NCI-H146 treated with DMSO at 0.1 percent for 48 hours (cell line): ENCODE data around the gene MGLL.
A peak's percentile ranks its signal among the peaks of the same experiment; 100 is the strongest.

Experiments used
- DNase-seq: peaks from one replicate; lab custom pipeline; 2025; ENCODE audit not compliant: unreplicated experiment; lab: John Stamatoyannopoulos, UW

Gene MGLL

GRCh38 chr3:127678315-127678599 is 144.1 kb downstream of the MGLL start:
- no peak for DNase-seq

DNA sequence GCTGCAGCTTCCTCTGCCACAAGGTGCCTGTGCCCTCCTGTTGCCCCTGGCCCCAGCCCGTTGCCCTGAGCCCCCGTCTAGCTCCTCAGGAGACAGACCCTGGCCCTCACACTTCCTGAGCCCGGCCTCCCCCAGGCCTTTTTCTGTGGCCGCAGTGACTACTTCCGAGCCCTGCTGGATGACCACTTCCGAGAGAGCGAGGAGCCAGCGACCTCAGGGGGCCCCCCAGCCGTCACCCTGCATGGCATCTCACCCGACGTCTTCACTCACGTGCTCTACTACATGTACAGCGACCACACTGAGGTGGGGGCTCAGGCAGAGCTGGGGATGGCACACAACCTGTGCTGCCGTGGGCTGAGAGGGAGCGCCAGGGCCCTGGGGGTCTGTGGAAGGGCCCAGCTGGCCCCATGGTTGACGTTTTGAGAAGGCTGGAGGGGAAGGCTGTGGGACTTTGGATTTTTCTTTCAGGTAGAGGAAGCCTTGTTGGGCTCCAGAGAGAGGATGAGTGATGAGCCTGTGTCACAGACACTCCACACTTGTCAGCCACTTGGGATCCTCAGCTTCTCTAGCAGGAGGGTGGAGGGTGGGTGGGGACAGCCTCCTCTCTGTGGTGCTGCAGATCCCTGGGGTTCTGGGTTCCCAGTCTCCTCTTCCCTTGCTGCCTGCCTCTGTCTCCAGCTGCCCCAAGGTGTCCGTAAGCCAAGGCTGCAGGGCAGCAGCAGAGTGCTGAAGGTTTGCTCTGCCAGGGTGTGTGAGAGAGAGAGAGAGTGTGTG is 144.6 kb downstream of the MGLL start:
- DNase-seq = no peak

- DNase-seq = no peak
These were observed 145.4 kb downstream of the MGLL start for GRCh38 chr3:127676921-127677351.

GRCh38 chr3:127676456-127676855 is 145.9 kb downstream of the MGLL start:
- no peak for DNase-seq

DNA sequence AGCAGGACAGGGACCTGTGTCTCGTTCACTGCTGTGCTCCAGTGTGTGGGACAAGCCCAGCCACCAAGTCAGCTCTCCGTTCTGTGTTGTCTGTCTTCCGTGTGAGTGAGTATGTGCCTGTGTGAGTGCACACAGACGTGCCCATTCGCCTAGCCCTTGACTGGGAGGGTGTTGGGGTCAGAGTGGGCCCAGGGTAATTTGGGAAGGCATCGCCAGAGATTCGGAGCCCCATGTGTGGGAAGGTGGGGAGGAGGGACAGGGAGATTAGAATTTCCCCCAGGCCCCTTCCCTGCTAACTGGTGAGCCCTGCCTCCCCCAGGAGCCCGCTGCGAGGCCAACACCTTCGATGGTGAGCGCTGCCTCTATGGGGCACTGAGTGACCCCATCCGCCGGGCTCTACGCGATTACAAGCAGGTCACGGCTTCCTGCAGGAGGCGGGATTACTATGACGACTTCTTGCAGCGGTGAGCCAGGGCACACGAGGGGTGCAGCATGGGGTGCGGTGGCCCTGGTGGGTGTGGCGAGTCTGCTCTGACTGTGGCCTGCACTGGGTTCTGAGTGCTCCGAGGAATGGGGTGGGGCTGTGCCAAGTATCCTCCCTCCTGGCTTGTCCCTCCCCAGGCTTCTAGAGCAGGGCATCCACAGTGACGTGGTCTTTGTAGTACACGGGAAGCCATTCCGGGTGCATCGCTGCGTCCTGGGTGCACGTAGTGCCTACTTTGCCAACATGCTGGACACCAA is 146.5 kb downstream of the MGLL start:
- DNase-seq = no peak

DNA sequence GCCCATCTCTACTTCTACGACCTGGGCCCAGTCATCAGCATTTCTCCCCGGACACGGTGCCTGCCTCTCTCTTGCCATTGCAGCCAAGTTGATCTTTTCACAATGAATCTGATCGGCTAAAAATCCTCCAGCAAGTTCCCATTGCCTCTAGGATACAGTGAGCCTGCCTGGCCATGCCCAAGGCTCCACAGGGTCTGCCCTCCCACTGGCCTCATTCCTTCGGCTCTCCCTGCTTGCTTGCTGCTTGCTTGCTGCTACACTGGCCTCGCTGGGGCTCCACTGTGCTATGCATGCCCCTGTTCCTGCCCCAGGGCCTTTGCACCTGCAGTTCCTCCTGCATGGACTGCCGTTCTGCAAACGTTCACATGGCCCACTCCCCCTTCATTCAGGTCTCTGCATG is 147.5 kb downstream of the MGLL start:
- DNase-seq = no peak

DNA sequence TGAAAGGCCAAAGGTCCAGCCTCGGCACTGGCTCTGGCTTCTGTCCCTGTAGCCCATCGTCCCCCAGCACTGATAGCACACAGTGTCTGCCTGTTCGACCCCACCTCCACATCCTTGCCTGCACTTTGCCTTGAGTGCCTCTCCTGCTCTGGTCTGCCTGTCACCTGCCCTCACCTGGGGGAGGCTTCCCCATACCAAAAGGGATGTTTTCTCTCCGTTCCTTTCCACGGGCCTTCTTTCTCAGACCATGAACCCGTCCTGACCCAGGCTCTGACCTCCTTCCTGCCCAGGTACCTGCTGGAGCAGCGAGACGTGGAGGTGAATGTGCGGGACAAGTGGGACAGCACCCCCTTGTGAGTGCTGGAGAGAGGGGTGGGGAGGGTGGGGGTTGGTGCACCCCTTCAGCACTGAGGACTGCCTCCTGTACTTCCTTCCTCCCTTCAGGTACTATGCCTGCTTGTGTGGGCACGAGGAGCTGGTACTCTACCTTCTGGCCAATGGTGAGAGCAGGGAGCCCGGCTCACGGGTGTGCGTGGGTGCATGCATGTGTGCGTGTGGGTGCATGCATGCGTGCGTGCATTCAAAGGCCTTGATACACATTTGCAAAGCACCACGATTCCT is 148.1 kb downstream of the MGLL start:
- no peak for DNase-seq

DNA sequence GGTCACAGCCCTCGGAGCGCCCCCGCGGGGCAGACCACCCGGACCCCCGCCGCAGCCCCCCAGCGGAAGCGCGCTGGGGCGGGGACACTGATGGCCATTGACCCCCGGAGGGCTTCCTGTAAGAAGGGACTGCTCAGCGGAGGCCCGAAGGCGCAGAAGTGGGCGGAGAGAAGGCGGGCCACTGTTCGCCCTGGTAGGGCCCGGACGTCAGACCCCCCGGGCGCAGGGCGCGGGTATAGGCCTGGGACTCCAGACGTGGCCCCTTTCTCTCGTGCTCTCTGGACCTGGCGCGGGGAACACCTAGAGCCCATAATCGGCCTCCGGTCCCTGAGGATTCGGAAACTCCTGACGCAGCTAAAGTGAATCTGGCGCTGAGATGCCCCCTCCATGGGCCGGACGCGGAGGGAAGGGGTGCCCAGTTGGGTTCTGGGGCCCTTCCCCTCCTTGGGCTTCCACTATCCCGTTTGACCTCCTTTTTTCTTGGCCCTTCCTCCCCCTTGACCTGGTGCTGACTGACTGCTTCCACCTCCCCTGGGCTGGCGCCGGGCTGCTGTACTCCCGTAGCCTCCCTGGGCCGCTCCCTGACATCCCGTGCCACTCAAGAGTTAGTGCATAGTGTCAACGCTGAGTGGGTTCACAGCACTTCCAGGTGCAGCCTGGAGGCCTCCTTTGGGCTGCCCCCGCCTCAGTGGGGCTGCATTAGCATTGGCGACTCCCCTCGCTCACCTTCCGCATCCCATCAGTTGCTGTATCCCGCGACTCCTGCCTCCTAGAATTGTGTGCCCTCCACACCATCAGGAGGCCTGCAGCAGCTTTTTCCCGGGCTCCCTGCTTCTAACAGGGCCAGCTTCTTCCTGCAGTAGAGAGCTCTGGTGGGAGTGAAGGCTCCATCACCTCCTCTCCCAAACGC is 148.9 kb downstream of the MGLL start:
- peak; percentile 54 for DNase-seq

GRCh38 chr3:127672429-127673190 is 149.7 kb downstream of the MGLL start, which contains the start of gene ABTB1:
Gene ABTB1, plus strand, starts transcription at chr3:127672952. Its CDS starts 74 bp downstream, at chr3:127673026.
- DNase-seq = peak; percentile 71

GRCh38 chr3:127671523-127672428 is 150.5 kb downstream of the MGLL start:
- no peak for DNase-seq

DNA sequence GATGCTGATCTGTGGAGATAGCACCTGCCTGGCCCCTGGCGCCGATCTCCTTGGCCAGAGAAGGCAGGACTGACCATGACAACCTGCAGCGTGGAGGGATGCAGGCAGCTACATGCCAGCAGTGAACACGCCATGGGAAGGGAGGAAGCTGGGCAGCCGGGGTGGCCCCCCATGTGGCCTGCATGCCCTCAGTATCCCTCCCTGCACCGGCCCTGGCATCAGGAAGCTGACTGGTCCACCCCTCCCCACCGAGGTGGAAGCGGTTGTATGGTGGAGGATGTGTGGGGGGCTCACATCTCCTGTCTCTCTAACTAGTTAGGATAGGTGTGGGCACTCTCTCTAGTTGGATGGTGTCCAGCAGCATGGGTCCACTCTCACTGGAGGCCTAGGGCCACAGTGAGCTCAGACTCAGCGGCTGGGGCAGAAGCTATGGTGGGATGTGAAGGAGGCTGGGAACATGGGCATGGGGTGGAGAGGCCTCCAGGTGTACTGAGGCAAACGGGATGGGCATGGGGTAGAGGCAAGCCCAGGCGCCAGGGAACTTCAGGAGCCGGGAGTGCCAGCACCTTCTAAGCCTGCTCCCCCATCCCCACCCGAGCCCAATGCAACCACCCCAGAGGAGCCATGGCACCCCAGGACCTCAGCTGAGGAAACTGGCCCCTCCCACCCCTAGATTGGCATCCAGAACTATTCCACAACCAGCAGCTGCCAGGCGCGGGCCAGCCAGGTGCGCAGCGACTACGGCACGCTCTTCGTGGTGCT is 151.4 kb downstream of the MGLL start:
- DNase-seq = no peak

DNA sequence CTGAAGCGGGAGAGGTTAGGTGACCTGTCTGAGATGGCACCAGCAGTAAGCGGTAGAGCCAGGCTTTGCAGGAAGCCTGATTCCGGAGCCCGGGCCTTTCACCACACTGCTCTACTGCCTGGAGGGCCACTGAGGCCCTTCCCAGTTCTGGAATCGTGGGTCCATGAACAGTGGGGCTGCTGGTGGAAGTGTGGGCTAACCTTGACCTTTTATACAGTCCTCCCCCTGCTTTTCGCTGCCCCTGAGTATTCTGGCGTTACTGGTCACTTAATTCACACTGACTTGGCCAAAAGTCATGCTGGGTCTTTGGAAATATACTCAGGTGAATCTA is 152.1 kb downstream of the MGLL start:
- DNase-seq = no peak

GRCh38 chr3:127669541-127670228 is 152.6 kb downstream of the MGLL start:
- DNase-seq = no peak

DNA sequence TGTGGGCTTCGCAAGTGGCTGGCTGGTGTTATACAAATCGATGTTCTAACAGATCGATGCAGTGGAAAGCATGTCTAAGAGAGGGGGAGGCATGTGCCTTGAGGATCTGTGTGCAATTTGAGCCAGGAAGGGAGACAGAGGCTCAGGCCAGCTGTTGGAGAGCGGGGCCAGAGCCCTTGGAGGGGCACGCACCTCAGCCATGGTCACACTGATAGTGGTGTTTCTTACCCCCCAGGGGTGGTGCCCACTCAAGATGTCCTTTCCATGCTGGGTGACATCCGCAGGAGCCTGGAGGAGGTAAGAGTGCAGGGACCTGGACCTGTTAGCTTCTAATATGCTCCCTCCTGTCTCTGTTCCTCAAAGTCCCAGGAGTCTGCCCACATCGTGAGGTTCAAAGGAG is 153.4 kb downstream of the MGLL start:
- no peak for DNase-seq

DNA sequence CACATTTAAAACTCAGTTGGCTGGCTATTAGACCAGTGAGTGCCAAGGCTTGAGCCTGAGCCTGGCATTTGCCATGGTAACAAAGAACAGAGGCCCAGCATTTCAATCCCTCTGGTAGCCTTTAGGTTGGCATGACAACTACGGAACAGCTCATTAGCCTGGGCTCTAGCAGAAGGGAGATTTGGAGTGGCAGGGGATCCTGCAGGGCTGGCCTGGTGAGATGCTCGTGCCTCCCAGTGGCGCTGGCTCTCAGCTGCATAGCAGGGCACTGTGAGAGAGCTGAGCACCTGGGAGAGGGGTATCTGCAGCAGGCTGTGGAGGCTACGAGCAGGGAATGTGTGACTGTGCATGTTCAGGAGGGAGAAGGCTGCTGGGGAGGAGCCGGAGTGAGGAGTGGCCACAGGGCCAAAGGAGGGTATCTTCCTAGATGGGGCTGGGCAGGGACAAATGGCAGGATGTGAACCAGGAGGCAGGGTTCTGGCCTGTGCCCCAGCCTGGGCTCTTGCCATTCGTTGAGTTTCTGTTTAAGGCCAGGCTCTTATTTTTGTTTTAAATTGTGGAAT is 155.1 kb downstream of the MGLL start:
- no peak for DNase-seq

DNA sequence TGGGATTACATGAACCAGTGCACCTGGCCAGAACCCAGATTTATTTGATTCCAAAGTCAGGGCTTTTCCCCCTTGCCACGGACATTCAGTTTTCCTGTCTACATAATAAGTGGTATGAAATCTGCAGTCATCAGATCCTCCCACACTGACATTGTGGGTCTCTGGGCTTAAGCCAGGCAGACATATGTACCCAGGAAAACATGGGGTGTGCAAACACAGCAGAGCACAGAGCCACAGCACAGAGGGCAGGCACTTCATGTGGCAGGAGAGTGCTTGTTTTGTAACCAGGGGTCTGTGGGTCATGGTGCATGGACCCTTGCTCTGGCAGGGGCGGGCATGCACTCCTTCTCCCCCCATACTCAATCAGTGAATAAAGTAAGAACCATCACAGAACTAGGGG is 155.6 kb downstream of the MGLL start:
- no peak for DNase-seq

- no peak for DNase-seq
These were observed 156.7 kb downstream of the MGLL start for GRCh38 chr3:127665586-127665985.

DNA sequence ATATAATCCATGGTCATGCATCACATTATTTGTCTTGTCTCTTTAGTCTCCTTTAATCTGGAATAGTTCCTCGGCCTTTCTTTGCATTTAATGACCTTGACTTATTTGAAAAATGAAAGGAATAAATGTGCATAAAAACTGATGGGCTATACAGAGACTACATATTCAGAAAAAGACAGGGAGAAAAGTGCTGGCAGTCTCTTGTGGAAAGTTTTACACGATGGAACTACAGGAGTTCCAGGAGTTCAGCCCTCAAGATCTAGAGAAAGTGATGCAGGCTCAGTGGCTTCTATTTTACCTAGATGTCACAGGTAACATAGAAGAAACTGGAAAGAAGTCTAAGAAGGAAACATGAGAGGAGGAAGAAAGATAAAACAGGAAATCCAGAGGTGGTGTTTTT is 157.2 kb downstream of the MGLL start:
- DNase-seq = no peak
